Measurements from ENCODE around the gene ADIRF. TPM values are rescaled to one million over a fixed set of nuclear protein-coding genes. Genes with fewer than 3 reads are reported as not detected.
"Not testable (repeated sequence)": the region's sequence is repeated elsewhere in the genome, so short reads cannot be mapped to it uniquely, and the experiment has no call there.

ADIRF gene
- total RNA-seq, 1 donor from 2014 or later = 882 TPM

DNA sequence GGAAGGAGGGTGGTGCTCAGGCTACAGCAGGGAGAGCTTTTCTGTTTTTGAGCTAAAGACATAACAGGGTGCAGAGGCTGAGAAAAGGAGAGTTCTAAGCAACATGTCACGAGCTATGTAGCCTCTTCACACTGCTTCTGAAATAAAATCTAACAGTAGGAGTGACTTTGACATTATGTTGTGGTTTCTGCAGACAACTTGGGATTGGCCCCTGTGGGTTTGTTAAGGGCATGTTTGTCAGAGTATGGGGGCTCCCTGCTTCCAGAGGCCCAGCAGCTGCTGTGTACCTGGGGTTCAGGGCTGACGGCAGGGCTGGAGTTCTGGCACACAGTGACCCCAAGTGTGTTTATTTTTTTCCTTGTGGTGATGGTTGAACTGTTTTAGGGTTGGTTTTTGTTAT lies 35.6 kb upstream of the ADIRF start:
- Histone ChIP-seq H3K36me3 (peaks cover 12 to 34% of the 10 kb centered on the region in 2 donors), H3K4me1 (no peaks in the 10 kb centered on the region), H3K27ac (peak overlapping the region in 1 of 2 donors; percentile 8), H3K4me3 (no peak overlapping the region), H3K9me3 (no peaks in the 10 kb centered on the region), H3K27me3 (no peaks in the 10 kb centered on the region)
- no peak for DNase-seq (ENCODE audit: low spot score in 2 of 2)
- intact Hi-C loops (cut with DNase I) = no loop called here
- TF ChIP-seq, protein P1, sequence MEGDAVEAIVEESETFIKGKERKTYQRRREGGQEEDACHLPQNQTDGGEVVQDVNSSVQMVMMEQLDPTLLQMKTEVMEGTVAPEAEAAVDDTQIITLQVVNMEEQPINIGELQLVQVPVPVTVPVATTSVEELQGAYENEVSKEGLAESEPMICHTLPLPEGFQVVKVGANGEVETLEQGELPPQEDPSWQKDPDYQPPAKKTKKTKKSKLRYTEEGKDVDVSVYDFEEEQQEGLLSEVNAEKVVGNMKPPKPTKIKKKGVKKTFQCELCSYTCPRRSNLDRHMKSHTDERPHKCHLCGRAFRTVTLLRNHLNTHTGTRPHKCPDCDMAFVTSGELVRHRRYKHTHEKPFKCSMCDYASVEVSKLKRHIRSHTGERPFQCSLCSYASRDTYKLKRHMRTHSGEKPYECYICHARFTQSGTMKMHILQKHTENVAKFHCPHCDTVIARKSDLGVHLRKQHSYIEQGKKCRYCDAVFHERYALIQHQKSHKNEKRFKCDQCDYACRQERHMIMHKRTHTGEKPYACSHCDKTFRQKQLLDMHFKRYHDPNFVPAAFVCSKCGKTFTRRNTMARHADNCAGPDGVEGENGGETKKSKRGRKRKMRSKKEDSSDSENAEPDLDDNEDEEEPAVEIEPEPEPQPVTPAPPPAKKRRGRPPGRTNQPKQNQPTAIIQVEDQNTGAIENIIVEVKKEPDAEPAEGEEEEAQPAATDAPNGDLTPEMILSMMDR (IDR thresholded peaks at IDR 0.05) = no peak

DNA sequence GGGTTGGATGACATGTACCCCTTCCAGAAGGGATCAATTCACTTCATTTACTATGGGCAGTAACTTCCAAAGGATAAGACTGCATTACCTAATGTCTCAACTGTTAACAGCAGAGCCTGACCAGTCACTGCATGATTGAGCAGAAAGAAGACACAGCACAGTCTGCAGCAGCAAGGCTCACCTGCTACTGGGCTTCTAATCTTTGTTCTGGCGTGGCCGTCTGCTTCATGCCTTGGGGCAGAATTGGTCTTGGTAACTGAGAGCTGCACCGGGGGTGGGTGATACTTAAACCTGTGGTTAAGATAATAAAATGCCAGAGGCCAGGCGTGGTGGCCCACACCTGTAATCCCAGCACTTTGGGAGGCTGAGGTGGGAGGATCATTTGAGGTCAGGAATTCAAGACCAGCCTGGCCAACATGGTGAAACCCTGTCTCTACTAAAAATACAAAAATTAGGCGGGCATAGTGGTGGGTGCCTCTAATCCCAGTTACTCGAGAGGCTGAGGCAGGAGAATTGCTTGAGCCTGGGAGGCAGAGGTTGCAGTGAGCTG lies 34.0 kb upstream of the ADIRF start:
- H3K9me3 ChIP-seq; intact Hi-C loops (cut with DNase I): not testable (repeated sequence)

DNA sequence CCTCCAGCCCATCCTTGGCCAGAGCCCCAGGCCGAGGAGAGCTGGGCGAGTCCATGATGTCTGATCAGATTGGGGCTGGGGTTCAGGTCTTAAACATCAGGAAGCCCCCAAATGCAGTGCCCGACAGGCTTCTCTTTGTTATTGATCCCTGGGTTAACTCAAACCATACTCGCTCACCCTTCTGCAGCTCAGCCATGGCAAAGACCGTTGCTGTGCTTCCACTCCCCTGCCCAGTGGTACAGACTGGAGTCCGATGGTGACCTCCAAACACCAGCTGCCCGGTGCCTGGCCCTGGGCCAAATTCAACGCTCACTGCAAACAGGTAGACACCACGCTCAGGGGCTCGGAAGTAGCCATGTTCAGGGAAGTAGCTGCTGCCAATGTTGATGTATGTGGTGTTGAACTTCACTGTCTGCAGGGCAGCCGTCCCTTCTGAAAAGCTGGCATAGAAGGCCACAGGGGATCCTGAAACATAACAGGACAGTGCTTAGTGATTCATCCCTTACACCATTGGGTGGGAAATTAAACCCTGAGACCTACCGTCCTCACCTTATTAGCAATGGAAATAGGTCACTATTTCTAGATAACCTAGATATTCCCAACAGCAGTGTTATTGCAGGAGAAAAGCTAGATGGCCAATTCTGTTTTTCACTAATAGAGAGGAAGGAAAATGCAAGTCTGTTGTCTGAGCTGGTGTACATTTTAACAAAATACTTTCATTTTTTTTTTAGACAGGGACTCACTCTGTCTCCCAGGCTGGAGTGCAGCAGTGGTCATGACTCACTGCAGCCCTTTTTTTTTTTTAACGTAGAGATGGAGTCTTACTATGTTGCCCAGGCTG lies 31.4 kb upstream of the ADIRF start:
- Histone ChIP-seq H3K27me3 (no peaks in the 10 kb centered on the region), H3K36me3 (peaks cover 0 to 5% of the 10 kb centered on the region in 2 donors), H3K27ac (peak overlapping the region; percentile 49 to 50), H3K9me3 (no peaks in the 10 kb centered on the region), H3K4me3 (no peak overlapping the region), H3K4me1 (peaks cover 0 to 10% of the 10 kb centered on the region in 2 donors)
- peak in 1 of 2 donors; percentile 66 for DNase-seq (ENCODE audit: low spot score in 2 of 2)
- intact Hi-C loops (cut with DNase I) = no loop called here
- TF ChIP-seq, protein P1 (IDR thresholded peaks at IDR 0.05) = no peak

More for the DNA sequence above, 34.0 kb upstream of the ADIRF start:
- H3K27ac ChIP-seq; H3K4me1 ChIP-seq; H3K27me3 ChIP-seq; DNase-seq (ENCODE audit: low spot score in 2 of 2); H3K4me3 ChIP-seq: not testable (repeated sequence)
- peaks cover 12 to 27% of the 10 kb centered on the region in 2 donors for H3K36me3 ChIP-seq

DNA sequence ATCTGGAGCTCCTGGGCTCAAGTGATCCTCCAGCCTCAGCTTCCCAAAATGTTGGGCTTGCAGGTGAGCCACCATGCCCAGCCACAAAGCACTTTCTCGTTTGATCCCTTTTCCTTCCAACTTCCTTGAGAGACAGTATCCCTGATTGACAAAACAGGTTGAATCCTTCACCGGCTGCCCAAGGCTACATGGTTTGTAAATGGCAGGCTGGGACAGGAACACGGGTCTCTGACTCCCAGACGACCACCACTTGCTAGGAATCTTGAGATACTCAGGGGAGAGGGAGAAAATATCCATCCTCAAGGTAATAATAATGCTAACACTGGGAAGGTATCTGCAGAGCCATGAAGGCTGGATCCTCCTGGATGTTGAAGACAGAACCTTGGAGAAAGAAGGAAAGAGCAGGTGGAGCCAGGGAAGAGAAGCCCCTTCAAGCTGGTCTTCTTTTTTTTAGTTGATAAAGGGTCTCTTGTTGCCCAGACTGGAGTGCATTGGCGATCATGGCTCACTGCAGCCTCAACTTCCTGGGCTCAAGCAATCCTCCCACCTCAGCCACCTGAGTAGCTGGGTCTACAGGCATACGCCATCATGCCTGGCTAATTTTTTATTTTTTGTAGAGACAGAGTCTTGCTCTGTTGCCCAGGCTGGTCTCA lies 30.7 kb upstream of the ADIRF start:
- H3K27ac ChIP-seq = peak overlapping the region in 1 of 2 donors; percentile 56
- H3K36me3 ChIP-seq = peaks cover 0 to 5% of the 10 kb centered on the region in 2 donors
- H3K9me3 ChIP-seq = no peaks in the 10 kb centered on the region
- intact Hi-C loops (cut with DNase I) = no loop called here
- no peak overlapping the region for H3K4me3 ChIP-seq
- TF ChIP-seq, protein P1 (IDR thresholded peaks at IDR 0.05) = no peak
- no peaks in the 10 kb centered on the region for H3K27me3 ChIP-seq
- peak in 1 of 2 donors; percentile 62 for DNase-seq (ENCODE audit: low spot score in 2 of 2)
- H3K4me1 ChIP-seq = peaks cover 0 to 10% of the 10 kb centered on the region in 2 donors

DNA sequence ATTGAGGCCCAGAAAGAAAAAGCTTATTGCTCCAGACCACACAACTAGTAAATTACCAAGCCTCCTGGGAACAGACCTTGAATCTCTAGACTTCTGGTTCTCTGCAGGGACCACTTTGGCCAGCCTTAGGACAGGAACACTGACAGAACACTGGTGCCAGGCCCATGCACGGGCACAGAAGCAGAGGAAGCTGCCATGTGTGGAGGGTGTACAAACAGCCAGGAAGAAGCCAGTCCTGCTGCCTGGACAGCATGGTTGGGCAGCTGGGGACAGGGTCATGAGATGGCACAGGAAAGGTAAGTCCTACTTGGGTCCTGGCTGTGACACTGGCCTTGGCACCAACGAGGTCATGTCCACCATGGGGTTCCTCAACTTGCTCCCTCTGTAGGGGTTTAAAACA lies 30.0 kb upstream of the ADIRF start:
- peaks cover 0 to 5% of the 10 kb centered on the region in 2 donors for H3K36me3 ChIP-seq
- H3K27me3 ChIP-seq = no peaks in the 10 kb centered on the region
- no peak overlapping the region for H3K4me3 ChIP-seq
- no peaks in the 10 kb centered on the region for H3K9me3 ChIP-seq
- intact Hi-C loops (cut with DNase I) = no loop called here
- DNase-seq (ENCODE audit: low spot score in 2 of 2) = peak in 1 of 2 donors; percentile 62
- peak overlapping the region in 1 of 2 donors; percentile 56 for H3K27ac ChIP-seq
- H3K4me1 ChIP-seq = peaks cover 0 to 12% of the 10 kb centered on the region in 2 donors
- TF ChIP-seq, protein P1 (IDR thresholded peaks at IDR 0.05) = no peak

DNA sequence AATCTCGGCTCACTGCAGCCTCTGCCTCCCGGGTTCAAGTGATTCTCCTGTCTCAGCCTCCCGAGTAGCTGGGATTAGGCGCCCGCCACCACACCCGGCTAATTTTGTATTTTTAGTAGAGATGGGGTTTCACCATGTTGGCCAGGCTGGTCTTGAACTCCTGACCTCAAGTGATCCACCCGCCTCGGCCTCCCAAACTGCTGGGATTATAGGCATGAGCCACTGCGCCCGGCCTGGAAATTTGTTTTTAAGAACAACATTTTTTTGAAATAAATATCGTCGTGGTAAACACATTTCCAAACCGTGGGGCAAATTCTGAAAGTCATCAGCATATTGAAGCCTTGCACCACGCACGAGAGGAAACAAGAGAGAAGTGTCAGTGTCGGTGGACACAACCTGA lies 28.2 kb upstream of the ADIRF start:
- not testable (repeated sequence) for H3K36me3 ChIP-seq, H3K4me3 ChIP-seq, H3K9me3 ChIP-seq, H3K27me3 ChIP-seq, H3K27ac ChIP-seq
- intact Hi-C loops (cut with DNase I) = loop anchor here (5.0 kb wide), 1 partner anchor 117 kb away; no protein-coding TSS in a partner anchor
- DNase-seq (ENCODE audit: low spot score in 2 of 2) = peak in 1 of 2 donors; percentile 59
- H3K4me1 ChIP-seq = peaks cover under 1 to 18% of the 10 kb centered on the region in 2 donors
